Right lobe of liver (tissue), 6 donors: ENCODE measurements around the gene ZNF892. TPM values are rescaled to one million over a fixed set of nuclear protein-coding genes. Genes with fewer than 3 reads are reported as not detected.

Experiments
- ATAC-seq, 4 donors: fragments of 200-7000 bp; cut with Tn5 transposase; one replicate each; pipeline ENCODE4 v1.9.1; 2020; ENCODE audit warnings: mild to moderate bottlenecking in 4 of 4, moderate library complexity in 4 of 4
- DNase-seq, 3 donors: peaks; one replicate each; pipeline ENCODE4 v3.0.0-alpha.2; 2020
- H3K27ac ChIP-seq, 3 donors: fragments of 200-600 bp; one replicate each; pipeline ENCODE4 v1.8.0; 2022
- H3K27me3 ChIP-seq, 2 donors: fragments of 200-600 bp; one replicate each; pipeline ENCODE4 v1.8.0; 2022
- H3K36me3 ChIP-seq, 4 donors: fragments of 200-600 bp; sonication (generic) in 1 of 4; one replicate each; pipeline versions ENCODE4 v1.5.1 to v1.8.0; 2017 to 2022; ENCODE audit warnings: control low read depth in 1 of 4
- H3K4me1 ChIP-seq, 4 donors: fragments of 200-600 bp; sonication (generic) in 1 of 4; one replicate each; pipeline versions ENCODE4 v1.5.1 to v1.8.0; 2017 to 2022; ENCODE audit warnings: control low read depth in 1 of 4
- H3K4me3 ChIP-seq, 3 donors: fragments of 200-600 bp; one replicate each; pipeline ENCODE4 v1.8.0; 2022
- H3K9me3 ChIP-seq, 4 donors: fragments of 200-600 bp; sonication (generic) in 1 of 4; one replicate each; pipeline versions ENCODE4 v1.5.1 to v1.8.0; 2017 to 2022; ENCODE audit warnings: control low read depth in 1 of 4
- POLR2A ChIP-seq: fragments of 450-650 bp; IDR thresholded peaks from one replicate; pipeline ENCODE4 v1.6.1; 2017; ENCODE audit warnings: antibody characterized with exemption, mild to moderate bottlenecking
- WGBS: methylation state at CpG from one replicate; pipeline ENCODE4 v1.1.6; 2018; ENCODE audit warnings: low coverage, low lambda C conversion rate; ENCODE audit not compliant: insufficient coverage; ENCODE audit errors: missing lambda C conversion rate; 5-methylcytosine and 5-hydroxymethylcytosine counted together
- intact Hi-C, 2 donors: fragments of 100-400 bp; cut with DNase I; formaldehyde crosslinking; loops; one replicate each; pipeline versions ENCODE4 v1.11.2 to v1.14.1; 2022
- total RNA-seq, 6 experiments: library from RNA; depleted of rRNA in 2 of 6; stranded (reverse); fragments of >200 nt in 2 of 6; fragmentation: NEBNext Ultra II Directional in 3 of 6; extraction: Animal tissue kit (Norgen Biotek cat#: 25700) in 3 of 6; gene quantifications; one replicate each; pipeline versions ENCODE4 v1.1.0 to v1.2.4, GENCODE V29; 2016 to 2023
- TF ChIP-seq, protein P1 (sequence below), 4 donors: fragments of 200-600 bp in 3 of 4; fragments of 450-650 bp in 1 of 4; IDR thresholded peaks; one replicate each; pipeline versions ENCODE4 v1.5.1 to v1.8.0; 2016 to 2022; ENCODE audit warnings: antibody characterized with exemption in 4 of 4, mild to moderate bottlenecking in 2 of 4
- donor health status: DM: no; HTN: yes; CAD: no.
- donor health status: DM: no; HTN: no; CAD: no.
- donor health status: DM: no; HTN: no; CAD: no.
- donor health status: DM: no; HTN: yes; CAD: no.
- donor health status: DM: no; HTN: yes; CAD: no.

The ZNF892 gene
- total RNA-seq, 6 experiments from 2014 or later = 0.48 to 2.3 (median 1.1) TPM

- Histone ChIP-seq H3K27ac (peak overlapping the region; percentile 90 to 93 (median 92)), H3K4me1 (peaks cover 0 to 18% (median 3%) of the 10 kb centered on the region in 4 donors), H3K27me3 (no peaks in the 10 kb centered on the region), H3K9me3 (no peaks in the 10 kb centered on the region), H3K36me3 (no peaks in the 10 kb centered on the region), H3K4me3 (peak overlapping the region; percentile 71 to 91 (median 81))
- ATAC-seq (peak in 1 of 4 donors; percentile 53), DNase-seq (no peak)
- under 1% methylated on average over 9 of the region's 9 CpGs for WGBS
- intact Hi-C loops = no loop called here
- TF ChIP-seq POLR2A = no peak
- TF ChIP-seq, protein P1, sequence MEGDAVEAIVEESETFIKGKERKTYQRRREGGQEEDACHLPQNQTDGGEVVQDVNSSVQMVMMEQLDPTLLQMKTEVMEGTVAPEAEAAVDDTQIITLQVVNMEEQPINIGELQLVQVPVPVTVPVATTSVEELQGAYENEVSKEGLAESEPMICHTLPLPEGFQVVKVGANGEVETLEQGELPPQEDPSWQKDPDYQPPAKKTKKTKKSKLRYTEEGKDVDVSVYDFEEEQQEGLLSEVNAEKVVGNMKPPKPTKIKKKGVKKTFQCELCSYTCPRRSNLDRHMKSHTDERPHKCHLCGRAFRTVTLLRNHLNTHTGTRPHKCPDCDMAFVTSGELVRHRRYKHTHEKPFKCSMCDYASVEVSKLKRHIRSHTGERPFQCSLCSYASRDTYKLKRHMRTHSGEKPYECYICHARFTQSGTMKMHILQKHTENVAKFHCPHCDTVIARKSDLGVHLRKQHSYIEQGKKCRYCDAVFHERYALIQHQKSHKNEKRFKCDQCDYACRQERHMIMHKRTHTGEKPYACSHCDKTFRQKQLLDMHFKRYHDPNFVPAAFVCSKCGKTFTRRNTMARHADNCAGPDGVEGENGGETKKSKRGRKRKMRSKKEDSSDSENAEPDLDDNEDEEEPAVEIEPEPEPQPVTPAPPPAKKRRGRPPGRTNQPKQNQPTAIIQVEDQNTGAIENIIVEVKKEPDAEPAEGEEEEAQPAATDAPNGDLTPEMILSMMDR (IDR thresholded peaks at IDR 0.05) = no peak
Observed at GRCh38 chr2:95165030-95165370, 42.3 kb upstream of the ZNF892 start.

DNA sequence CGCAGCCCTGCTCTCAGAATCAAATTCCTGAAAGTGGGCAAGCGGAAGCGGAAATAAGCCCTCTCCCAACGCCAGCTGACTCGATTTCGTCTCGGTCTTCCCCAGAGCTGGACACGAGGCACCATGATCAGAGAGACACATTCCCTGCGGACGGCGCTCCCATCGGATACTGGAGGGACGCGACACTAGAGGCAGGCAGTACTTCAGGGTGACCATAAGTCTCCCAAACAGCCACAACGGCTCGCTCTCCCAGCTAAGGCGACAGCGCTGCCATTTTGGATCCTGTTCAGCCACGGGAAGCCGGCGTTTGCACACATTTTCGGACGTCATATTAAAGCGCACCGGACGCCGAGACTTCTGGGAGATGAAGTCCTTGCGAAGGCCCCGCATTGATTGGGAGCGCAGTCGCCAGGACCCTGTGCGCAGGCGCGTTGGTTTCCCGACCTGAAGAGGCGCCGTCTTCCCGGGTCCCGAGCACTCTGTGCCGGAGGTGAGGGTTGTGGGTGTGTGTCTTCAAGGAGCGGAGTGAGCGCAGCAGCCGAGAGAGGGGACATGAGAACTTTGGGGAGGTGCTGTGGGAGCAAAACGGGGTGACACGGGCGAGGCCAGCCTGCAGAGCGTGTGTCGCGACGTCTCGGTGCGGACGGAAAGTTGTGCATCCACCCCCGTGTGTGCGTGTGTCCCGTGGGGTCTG, 41.8 kb upstream of the ZNF892 start, which contains the start of gene ZNF2:
ZNF2 (plus strand) TSS at position 439 of the 694 bp plus-strand sequence. CDS start 10,418 bp downstream, outside the sequence.
- 0% methylated on average over 36 of the region's 56 CpGs for WGBS
- intact Hi-C loops = no loop called here
- Histone ChIP-seq H3K4me3 (peak within 1 kb of the TSS; percentile 71 to 91 (median 81)), H3K27me3 (no peaks in the 10 kb centered on the region), H3K9me3 (no peaks in the 10 kb centered on the region), H3K36me3 (no peaks in the 10 kb centered on the region), H3K27ac (peak within 1 kb of the TSS; percentile 90 to 93 (median 92)), H3K4me1 (peaks cover 0 to 18% (median 3%) of the 10 kb centered on the region in 4 donors)
- peak; percentile 97 to 98 (median 97) for ATAC-seq
- DNase-seq = peak; percentile 97 to 99 (median 98)
- peak; percentile 75 for TF ChIP-seq POLR2A
- TF ChIP-seq, protein P1 (IDR thresholded peaks at IDR 0.05) = no peak

DNA sequence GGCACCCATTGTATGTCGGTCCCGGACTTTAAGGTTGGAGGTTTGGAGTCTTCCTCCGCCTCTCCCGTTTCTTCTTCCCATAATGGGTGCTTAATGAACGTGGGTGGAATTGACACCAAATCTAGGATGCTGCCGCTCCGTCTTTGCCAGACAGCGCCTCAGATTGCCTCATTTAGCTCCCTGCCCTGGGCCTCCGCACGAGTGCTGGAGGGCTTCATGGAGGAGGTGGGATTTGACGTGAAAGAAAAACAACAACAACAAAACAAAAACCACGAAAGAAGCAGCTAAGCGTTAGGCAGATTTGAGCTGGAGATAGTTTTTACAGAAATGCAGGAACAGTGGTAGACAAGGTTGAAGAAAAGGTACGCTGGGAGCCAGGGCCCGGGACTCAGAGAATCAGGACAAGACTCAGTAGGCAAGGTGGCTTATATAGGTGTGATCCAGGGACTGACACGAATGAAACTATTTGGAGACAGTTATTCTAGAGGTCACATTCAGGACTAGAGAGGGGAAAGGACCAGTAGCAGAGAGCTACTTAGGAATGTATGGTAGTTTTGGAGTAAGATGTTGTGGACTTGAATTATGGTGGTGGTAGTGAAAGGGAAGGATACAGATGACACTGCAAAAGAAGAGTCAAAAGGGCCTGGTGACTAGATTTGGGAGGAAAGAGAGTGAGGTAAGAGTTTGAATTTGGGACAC, 41.1 kb upstream of the ZNF892 start:
- ATAC-seq (peak; percentile 5 to 15 (median 8)), DNase-seq (no peak)
- TF ChIP-seq POLR2A = no peak
- TF ChIP-seq, protein P1 (IDR thresholded peaks at IDR 0.05) = no peak
- Histone ChIP-seq H3K27ac (peak overlapping the region; percentile 90 to 93 (median 92)), H3K4me1 (peaks cover 0 to 18% (median 3%) of the 10 kb centered on the region in 4 donors), H3K9me3 (no peaks in the 10 kb centered on the region), H3K36me3 (no peaks in the 10 kb centered on the region), H3K4me3 (peak overlapping the region; percentile 71 to 91 (median 81)), H3K27me3 (no peaks in the 10 kb centered on the region)
- intact Hi-C loops = no loop called here
- WGBS = 8% methylated on average over 16 of the region's 16 CpGs

DNA sequence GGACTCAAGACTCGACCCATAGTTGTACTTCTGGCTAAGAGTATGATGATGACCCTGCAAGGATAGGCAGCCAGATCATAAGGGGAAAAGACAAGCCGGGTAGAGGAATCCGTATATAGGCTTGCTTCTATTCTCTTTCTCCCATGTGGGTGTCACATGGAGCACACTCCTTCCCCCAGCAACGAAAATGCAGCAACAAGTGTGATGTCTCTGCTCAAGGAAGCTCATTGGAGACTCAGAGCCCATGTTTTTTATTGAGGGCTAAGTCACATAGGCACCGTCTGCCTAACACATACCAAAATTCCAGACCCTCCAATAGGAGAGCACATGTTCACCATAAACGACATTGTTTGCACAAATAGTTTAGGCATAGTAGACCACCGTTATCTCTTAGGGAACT, 35.4 kb upstream of the ZNF892 start:
- no peak for DNase-seq
- Histone ChIP-seq H3K27ac (no peak overlapping the region), H3K4me3 (no peak overlapping the region), H3K9me3 (no peaks in the 10 kb centered on the region), H3K4me1 (peaks cover 0 to under 1% (median 0%) of the 10 kb centered on the region in 4 donors), H3K36me3 (no peaks in the 10 kb centered on the region), H3K27me3 (no peaks in the 10 kb centered on the region)
- 93% methylated on average over 3 of the region's 7 CpGs for WGBS
- TF ChIP-seq, protein P1 (IDR thresholded peaks at IDR 0.05) = no peak
- no peak for TF ChIP-seq POLR2A
- no peak for ATAC-seq
- intact Hi-C loops = no loop called here
